ENCODE data around the gene NALCN. TPM values are rescaled to one million over a fixed set of nuclear protein-coding genes. Genes with fewer than 3 reads are reported as not detected.
A peak's percentile ranks its signal among the peaks of the same experiment; 100 is the strongest.

Gene NALCN
- total RNA-seq, 1 experiment from 2014 or later = 8.5 TPM

- Mint-ChIP-seq H3K4me3 (ENCODE audit: unreplicated experiment) (no peak overlapping the region), H3K27me3 (ENCODE audit: insufficient read depth, unreplicated experiment) (no peaks in the 10 kb centered on the region), H3K27ac (ENCODE audit: low read depth, unreplicated experiment) (no peak overlapping the region), H3K36me3 (ENCODE audit: insufficient read depth, unreplicated experiment) (no peaks in the 10 kb centered on the region), H3K9me3 (ENCODE audit: unreplicated experiment) (no peaks in the 10 kb centered on the region), H3K4me1 (ENCODE audit: insufficient read depth, unreplicated experiment) (no peaks in the 10 kb centered on the region)
- no peak for TF ChIP-seq CTCF (IDR thresholded peaks at IDR 0.05; ENCODE audit: unreplicated experiment)
- POLR2A ChIA-PET = no interaction called here
- CTCF ChIA-PET = interaction anchor here (0.6 kb wide), 1 partner anchor 9 kb away, joined by 3 read pairs; the partner anchor contains the start of gene NALCN
- intact Hi-C loops (cut with micrococcal nuclease) = no loop called here
- DNase-seq (ENCODE audit: unreplicated experiment) = no peak
- BruUV-seq (replicated peaks) = no TSS peak
Observed at GRCh38 chr13:101425156-101425471, 8.8 kb upstream of the NALCN start.

GRCh38 chr13:101424381-101425155 is 8.3 kb upstream of the NALCN start:
- TF ChIP-seq CTCF (IDR thresholded peaks at IDR 0.05; ENCODE audit: unreplicated experiment) = no peak
- H3K27ac Mint-ChIP-seq (ENCODE audit: low read depth, unreplicated experiment) = no peak overlapping the region
- POLR2A ChIA-PET = no interaction called here
- H3K4me1 Mint-ChIP-seq (ENCODE audit: insufficient read depth, unreplicated experiment) = no peaks in the 10 kb centered on the region
- no peaks in the 10 kb centered on the region for H3K9me3 Mint-ChIP-seq (ENCODE audit: unreplicated experiment)
- no peaks in the 10 kb centered on the region for H3K36me3 Mint-ChIP-seq (ENCODE audit: insufficient read depth, unreplicated experiment)
- intact Hi-C loops (cut with micrococcal nuclease) = no loop called here
- no TSS peak for BruUV-seq (replicated peaks)
- H3K27me3 Mint-ChIP-seq (ENCODE audit: insufficient read depth, unreplicated experiment) = no peaks in the 10 kb centered on the region
- DNase-seq (ENCODE audit: unreplicated experiment) = no peak
- H3K4me3 Mint-ChIP-seq (ENCODE audit: unreplicated experiment) = no peak overlapping the region
- CTCF ChIA-PET = interaction anchor here (0.6 to 0.7 kb wide), 2 partner anchors 8 to 208 kb away, joined by 3 to 4 read pairs; partner anchors contain the start of gene NALCN

- CTCF ChIA-PET = interaction anchor here (0.6 to 0.7 kb wide), 2 partner anchors 46 to 209 kb away, joined by 3 to 4 read pairs; no protein-coding TSS in a partner anchor
- H3K36me3 Mint-ChIP-seq (ENCODE audit: insufficient read depth, unreplicated experiment) = no peaks in the 10 kb centered on the region
- no peak for DNase-seq (ENCODE audit: unreplicated experiment)
- no peaks in the 10 kb centered on the region for H3K9me3 Mint-ChIP-seq (ENCODE audit: unreplicated experiment)
- H3K4me1 Mint-ChIP-seq (ENCODE audit: insufficient read depth, unreplicated experiment) = no peaks in the 10 kb centered on the region
- H3K4me3 Mint-ChIP-seq (ENCODE audit: unreplicated experiment) = no peak overlapping the region
- no peaks in the 10 kb centered on the region for H3K27me3 Mint-ChIP-seq (ENCODE audit: insufficient read depth, unreplicated experiment)
- intact Hi-C loops (cut with micrococcal nuclease) = no loop called here
- BruUV-seq (replicated peaks) = no TSS peak
- H3K27ac Mint-ChIP-seq (ENCODE audit: low read depth, unreplicated experiment) = no peak overlapping the region
- POLR2A ChIA-PET = interaction anchor here (0.6 kb wide), 1 partner anchor 305 kb away, joined by 3 read pairs; no protein-coding TSS in a partner anchor
- TF ChIP-seq CTCF (IDR thresholded peaks at IDR 0.05; ENCODE audit: unreplicated experiment) = no peak
Observed at GRCh38 chr13:101423872-101424271, 7.6 kb upstream of the NALCN start.

- H3K4me1 Mint-ChIP-seq (ENCODE audit: insufficient read depth, unreplicated experiment) = peaks cover 5% of the 10 kb centered on the region
- H3K36me3 Mint-ChIP-seq (ENCODE audit: insufficient read depth, unreplicated experiment) = no peaks in the 10 kb centered on the region
- TF ChIP-seq CTCF (IDR thresholded peaks at IDR 0.05; ENCODE audit: unreplicated experiment) = no peak
- ChIA-PET POLR2A (interaction anchor here (0.8 to 1.5 kb wide), 4 partner anchors 10 to 232 kb away, joined by 3 to 7 read pairs (median 4); no protein-coding TSS in a partner anchor), CTCF (interaction anchor here (0.9 kb wide), 1 partner anchor 10 kb away, joined by 3 read pairs; no protein-coding TSS in a partner anchor)
- H3K4me3 Mint-ChIP-seq (ENCODE audit: unreplicated experiment) = peak overlapping the region; percentile 75
- no peak for DNase-seq (ENCODE audit: unreplicated experiment)
- no peaks in the 10 kb centered on the region for H3K9me3 Mint-ChIP-seq (ENCODE audit: unreplicated experiment)
- H3K27ac Mint-ChIP-seq (ENCODE audit: low read depth, unreplicated experiment) = peak overlapping the region; percentile 79
- intact Hi-C loops (cut with micrococcal nuclease) = loop anchor here (5.0 to 10.0 kb wide), 2 partner anchors 55 to 263 kb away; no protein-coding TSS in a partner anchor
- no peaks in the 10 kb centered on the region for H3K27me3 Mint-ChIP-seq (ENCODE audit: insufficient read depth, unreplicated experiment)
- BruUV-seq (replicated peaks) = no TSS peak
Observed at GRCh38 chr13:101417501-101417900, 1.2 kb upstream of the NALCN start.
